Measurements from ENCODE around the gene GREM2. TPM values are rescaled to one million over a fixed set of nuclear protein-coding genes. Genes with fewer than 3 reads are reported as not detected.

Gene GREM2
- total RNA-seq, 4 donors from 2014 or later: 0.08 to 0.78 (median 0.40) TPM

GRCh38 chr1:240613356-240614142 lies 1.6 kb upstream of the GREM2 start:
- intact Hi-C loops (cut with DNase I; ENCODE audit: low total_unique reads): no loop called here
- H3K4me3 ChIP-seq (ENCODE audit: low read depth, poor library complexity, severe bottlenecking): no peak overlapping the region
- WGBS, 2 donors: 44 to 53% methylated on average over 5 of the region's 5 CpGs
- no peak for DNase-seq (ENCODE audit: low spot score in 2 of 2)
- TF ChIP-seq POLR2A (IDR thresholded peaks at IDR 0.05) (no peak), CTCF (IDR thresholded peaks at IDR 0.05) (no peak)

GRCh38 chr1:240612811-240613210 lies 856 bp upstream of the GREM2 start:
- no peak for DNase-seq (ENCODE audit: low spot score in 2 of 2)
- H3K4me3 ChIP-seq (ENCODE audit: low read depth, poor library complexity, severe bottlenecking): no peak overlapping the region
- 64 to 75% methylated on average over 6 of the region's 6 CpGs for WGBS, 2 donors
- TF ChIP-seq POLR2A (IDR thresholded peaks at IDR 0.05) (no peak), CTCF (IDR thresholded peaks at IDR 0.05) (no peak)
- intact Hi-C loops (cut with DNase I; ENCODE audit: low total_unique reads): no loop called here

DNA sequence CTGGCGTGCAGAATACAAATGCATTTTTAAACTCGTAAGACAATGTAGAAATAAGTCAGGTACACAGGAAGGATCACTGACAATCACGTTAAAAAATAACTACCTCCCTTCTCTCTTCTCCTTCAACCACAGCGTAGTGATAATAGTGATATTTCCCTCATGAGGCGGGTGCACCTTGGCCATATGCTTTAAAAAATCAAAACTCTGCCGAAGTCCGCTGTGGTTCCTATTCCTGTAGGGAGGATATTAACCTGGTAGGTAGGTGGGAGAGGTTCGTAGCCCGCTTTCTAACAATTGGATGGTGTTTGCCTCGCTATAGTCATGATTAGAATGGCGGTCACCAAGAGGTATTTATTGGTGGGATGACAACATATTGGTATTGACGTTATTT lies 732 bp downstream of the GREM2 start:
- intact Hi-C loops (cut with DNase I; ENCODE audit: low total_unique reads): no loop called here
- no peak overlapping the region for H3K4me3 ChIP-seq (ENCODE audit: low read depth, poor library complexity, severe bottlenecking)
- no peak for DNase-seq (ENCODE audit: low spot score in 2 of 2)
- no peak for TF ChIP-seq POLR2A (IDR thresholded peaks at IDR 0.05)
- TF ChIP-seq CTCF (IDR thresholded peaks at IDR 0.05): no peak
- WGBS, 2 donors: 16 to 22% methylated on average over 12 of the region's 12 CpGs

GRCh38 chr1:240610636-240611035 lies 1.3 kb downstream of the GREM2 start:
- 64 to 73% methylated on average over 6 of the region's 6 CpGs for WGBS, 2 donors
- H3K4me3 ChIP-seq (ENCODE audit: low read depth, poor library complexity, severe bottlenecking): no peak overlapping the region

GRCh38 chr1:240609527-240610060 lies 2.4 kb downstream of the GREM2 start:
- WGBS, 2 donors: 53 to 59% methylated on average over 6 of the region's 6 CpGs
- no peak for DNase-seq (ENCODE audit: low spot score in 2 of 2)
- intact Hi-C loops (cut with DNase I; ENCODE audit: low total_unique reads): no loop called here
- TF ChIP-seq CTCF (IDR thresholded peaks at IDR 0.05) (no peak), POLR2A (IDR thresholded peaks at IDR 0.05) (no peak)
- H3K4me3 ChIP-seq (ENCODE audit: low read depth, poor library complexity, severe bottlenecking): no peak overlapping the region

More at GRCh38 chr1:240610636-240611035, 1.3 kb downstream of the GREM2 start:
- no peak for DNase-seq (ENCODE audit: low spot score in 2 of 2)
- intact Hi-C loops (cut with DNase I; ENCODE audit: low total_unique reads): no loop called here
- TF ChIP-seq CTCF (IDR thresholded peaks at IDR 0.05): no peak
- no peak for TF ChIP-seq POLR2A (IDR thresholded peaks at IDR 0.05)
